ENCODE data around the gene HTT-AS. TPM values are rescaled to one million over a fixed set of nuclear protein-coding genes. Genes with fewer than 3 reads are reported as not detected.

The HTT-AS gene
- total and polyA plus RNA-seq, 2 of the 13 experiments (the other 11 are each of a cell fraction or from before 2014, with no cell fraction given) = not detected

GRCh38 chr4:3019145-3019846, 55.0 kb downstream of the HTT-AS start:
- no peak overlapping the region for H3K9ac ChIP-seq (ENCODE audit: insufficient read depth, low read depth, low read length)
- POLR2A ChIA-PET = no interaction called here
- H3K4me1 ChIP-seq (ENCODE audit: insufficient read depth, low read length) = no peaks in the 10 kb centered on the region
- WGBS (ENCODE audit: low lambda C conversion rate) = 49% methylated on average over 11 of the region's 13 CpGs
- H3K27ac ChIP-seq (ENCODE audit: extremely low read length, insufficient read depth, low read length) = no peak overlapping the region
- H3K36me3 ChIP-seq (replicated peaks in 1 of 2; ENCODE audit: control insufficient read depth in 1 of 2, insufficient read depth in 2 of 2, low read length in 2 of 2) = no peaks in the 10 kb centered on the region
- in situ Hi-C loops (cut with HindIII; ENCODE audit: extremely low pct_ligation_motif_present, low pct_unique_long_range_greater_than_20kb) (no loop called here), intact Hi-C loops (cut with micrococcal nuclease; ENCODE audit: unreplicated experiment) (no loop called here)
- peaks cover 3 to 35% of the 10 kb centered on the region in 2 experiments for H3K27me3 ChIP-seq (ENCODE audit: control insufficient read depth in 1 of 2, insufficient read depth in 2 of 2, low read length in 2 of 2)
- DNase-seq (ENCODE audit: low spot score) = no peak
- ATAC-seq = no peak
- no peak overlapping the region for H2AFZ ChIP-seq (ENCODE audit: low read length)
- TF ChIP-seq, protein P1, sequence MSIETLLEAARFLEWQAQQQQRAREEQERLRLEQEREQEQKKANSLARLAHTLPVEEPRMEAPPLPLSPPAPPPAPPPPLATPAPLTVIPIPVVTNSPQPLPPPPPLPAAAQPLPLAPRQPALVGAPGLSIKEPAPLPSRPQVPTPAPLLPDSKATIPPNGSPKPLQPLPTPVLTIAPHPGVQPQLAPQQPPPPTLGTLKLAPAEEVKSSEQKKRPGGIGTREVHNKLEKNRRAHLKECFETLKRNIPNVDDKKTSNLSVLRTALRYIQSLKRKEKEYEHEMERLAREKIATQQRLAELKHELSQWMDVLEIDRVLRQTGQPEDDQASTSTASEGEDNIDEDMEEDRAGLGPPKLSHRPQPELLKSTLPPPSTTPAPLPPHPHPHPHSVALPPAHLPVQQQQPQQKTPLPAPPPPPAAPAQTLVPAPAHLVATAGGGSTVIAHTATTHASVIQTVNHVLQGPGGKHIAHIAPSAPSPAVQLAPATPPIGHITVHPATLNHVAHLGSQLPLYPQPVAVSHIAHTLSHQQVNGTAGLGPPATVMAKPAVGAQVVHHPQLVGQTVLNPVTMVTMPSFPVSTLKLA (IDR thresholded peaks at IDR 0.05) = 0 out of 2 replicates have a peak, but pooled peaks have one; percentile 28
- no peak for TF ChIP-seq SP2 (CRISPR knock-in tag; IDR thresholded peaks at IDR 0.05)
- no peak overlapping the region for H3K4me3 ChIP-seq (replicated peaks in 1 of 3; ENCODE audit: insufficient read depth in 1 of 3, low read depth in 2 of 3, low read length in 3 of 3)
- H3K9me3 ChIP-seq (ENCODE audit: low read length) = no peaks in the 10 kb centered on the region
- no peak overlapping the region for H3K4me2 ChIP-seq (ENCODE audit: low read depth, low read length)
- FAIRE-seq = no peak
- no peaks in the 10 kb centered on the region for H4K20me1 ChIP-seq (ENCODE audit: insufficient read depth, low read length)
- CTCF ChIA-PET (ENCODE audit: low intra/inter-chr PET ratio, low total read pairs) = no interaction called here
- no peaks in the 10 kb centered on the region for H3K79me2 ChIP-seq (ENCODE audit: insufficient read depth, low read length)
- no TSS peak for BruUV-seq (replicated peaks)

DNA sequence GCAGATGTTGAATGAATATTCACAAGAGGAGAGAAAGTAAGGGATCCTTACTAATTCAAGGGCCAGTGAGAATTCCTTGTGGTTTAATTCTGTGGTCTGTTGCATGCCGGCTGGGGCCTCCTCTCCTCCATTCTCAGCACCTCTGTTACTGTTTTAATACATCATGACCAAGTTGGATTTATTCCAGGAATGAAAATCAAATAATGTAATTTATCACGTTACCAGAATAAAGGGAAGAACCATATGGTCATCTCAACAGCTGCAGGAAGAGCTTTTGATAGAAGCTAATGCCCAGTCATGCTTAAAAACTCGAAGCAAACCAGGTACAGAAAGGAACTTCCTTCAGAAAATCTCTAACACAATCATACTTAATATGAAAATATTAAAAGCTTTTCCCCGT, 56.8 kb downstream of the HTT-AS start:
- DNase-seq (ENCODE audit: low spot score) = no peak
- H3K4me1 ChIP-seq (ENCODE audit: insufficient read depth, low read length) = no peaks in the 10 kb centered on the region
- no peaks in the 10 kb centered on the region for H3K79me2 ChIP-seq (ENCODE audit: insufficient read depth, low read length)
- in situ Hi-C loops (cut with HindIII; ENCODE audit: extremely low pct_ligation_motif_present, low pct_unique_long_range_greater_than_20kb) (no loop called here), intact Hi-C loops (cut with micrococcal nuclease; ENCODE audit: unreplicated experiment) (no loop called here)
- no peaks in the 10 kb centered on the region for H3K36me3 ChIP-seq (replicated peaks in 1 of 2; ENCODE audit: control insufficient read depth in 1 of 2, insufficient read depth in 2 of 2, low read length in 2 of 2)
- H3K9me3 ChIP-seq (ENCODE audit: low read length) = no peaks in the 10 kb centered on the region
- no peak overlapping the region for H3K4me3 ChIP-seq (replicated peaks in 1 of 3; ENCODE audit: insufficient read depth in 1 of 3, low read depth in 2 of 3, low read length in 3 of 3)
- no peaks in the 10 kb centered on the region for H4K20me1 ChIP-seq (ENCODE audit: insufficient read depth, low read length)
- ChIA-PET POLR2A (no interaction called here), CTCF (ENCODE audit: low intra/inter-chr PET ratio, low total read pairs) (no interaction called here)
- no peak overlapping the region for H3K9ac ChIP-seq (ENCODE audit: insufficient read depth, low read depth, low read length)
- no peak for FAIRE-seq
- no peak for ATAC-seq
- H3K27me3 ChIP-seq (ENCODE audit: control insufficient read depth in 1 of 2, insufficient read depth in 2 of 2, low read length in 2 of 2) = peaks cover 3 to 39% of the 10 kb centered on the region in 2 experiments
- H3K4me2 ChIP-seq (ENCODE audit: low read depth, low read length) = no peak overlapping the region
- H2AFZ ChIP-seq (ENCODE audit: low read length) = no peak overlapping the region
- 23% methylated on average over 4 of the region's 4 CpGs for WGBS (ENCODE audit: low lambda C conversion rate)
- H3K27ac ChIP-seq (ENCODE audit: extremely low read length, insufficient read depth, low read length) = no peak overlapping the region
- no TSS peak for BruUV-seq (replicated peaks)
- TF ChIP-seq ZFX (CRISPR knock-in tag; IDR thresholded peaks at IDR 0.05; ENCODE audit: low read depth) = no peak
- no peak for TF ChIP-seq CREBL2 (CRISPR knock-in tag; IDR thresholded peaks at IDR 0.05; ENCODE audit: borderline replicate concordance)
- TF ChIP-seq, protein P2, sequence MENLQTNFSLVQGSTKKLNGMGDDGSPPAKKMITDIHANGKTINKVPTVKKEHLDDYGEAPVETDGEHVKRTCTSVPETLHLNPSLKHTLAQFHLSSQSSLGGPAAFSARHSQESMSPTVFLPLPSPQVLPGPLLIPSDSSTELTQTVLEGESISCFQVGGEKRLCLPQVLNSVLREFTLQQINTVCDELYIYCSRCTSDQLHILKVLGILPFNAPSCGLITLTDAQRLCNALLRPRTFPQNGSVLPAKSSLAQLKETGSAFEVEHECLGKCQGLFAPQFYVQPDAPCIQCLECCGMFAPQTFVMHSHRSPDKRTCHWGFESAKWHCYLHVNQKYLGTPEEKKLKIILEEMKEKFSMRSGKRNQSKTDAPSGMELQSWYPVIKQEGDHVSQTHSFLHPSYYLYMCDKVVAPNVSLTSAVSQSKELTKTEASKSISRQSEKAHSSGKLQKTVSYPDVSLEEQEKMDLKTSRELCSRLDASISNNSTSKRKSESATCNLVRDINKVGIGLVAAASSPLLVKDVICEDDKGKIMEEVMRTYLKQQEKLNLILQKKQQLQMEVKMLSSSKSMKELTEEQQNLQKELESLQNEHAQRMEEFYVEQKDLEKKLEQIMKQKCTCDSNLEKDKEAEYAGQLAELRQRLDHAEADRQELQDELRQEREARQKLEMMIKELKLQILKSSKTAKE (CRISPR knock-in tag; IDR thresholded peaks at IDR 0.05; ENCODE audit: borderline replicate concordance) = no peak
- no peak for TF ChIP-seq ZNF703 (CRISPR knock-in tag; IDR thresholded peaks at IDR 0.05; ENCODE audit: borderline replicate concordance)
- no peak for TF ChIP-seq ATAD3A (CRISPR knock-in tag; IDR thresholded peaks at IDR 0.05)
- TF ChIP-seq XRCC5 (optimal IDR thresholded peaks at IDR 0.05; ENCODE audit: low read length) = no peak
- TF ChIP-seq, protein P3, sequence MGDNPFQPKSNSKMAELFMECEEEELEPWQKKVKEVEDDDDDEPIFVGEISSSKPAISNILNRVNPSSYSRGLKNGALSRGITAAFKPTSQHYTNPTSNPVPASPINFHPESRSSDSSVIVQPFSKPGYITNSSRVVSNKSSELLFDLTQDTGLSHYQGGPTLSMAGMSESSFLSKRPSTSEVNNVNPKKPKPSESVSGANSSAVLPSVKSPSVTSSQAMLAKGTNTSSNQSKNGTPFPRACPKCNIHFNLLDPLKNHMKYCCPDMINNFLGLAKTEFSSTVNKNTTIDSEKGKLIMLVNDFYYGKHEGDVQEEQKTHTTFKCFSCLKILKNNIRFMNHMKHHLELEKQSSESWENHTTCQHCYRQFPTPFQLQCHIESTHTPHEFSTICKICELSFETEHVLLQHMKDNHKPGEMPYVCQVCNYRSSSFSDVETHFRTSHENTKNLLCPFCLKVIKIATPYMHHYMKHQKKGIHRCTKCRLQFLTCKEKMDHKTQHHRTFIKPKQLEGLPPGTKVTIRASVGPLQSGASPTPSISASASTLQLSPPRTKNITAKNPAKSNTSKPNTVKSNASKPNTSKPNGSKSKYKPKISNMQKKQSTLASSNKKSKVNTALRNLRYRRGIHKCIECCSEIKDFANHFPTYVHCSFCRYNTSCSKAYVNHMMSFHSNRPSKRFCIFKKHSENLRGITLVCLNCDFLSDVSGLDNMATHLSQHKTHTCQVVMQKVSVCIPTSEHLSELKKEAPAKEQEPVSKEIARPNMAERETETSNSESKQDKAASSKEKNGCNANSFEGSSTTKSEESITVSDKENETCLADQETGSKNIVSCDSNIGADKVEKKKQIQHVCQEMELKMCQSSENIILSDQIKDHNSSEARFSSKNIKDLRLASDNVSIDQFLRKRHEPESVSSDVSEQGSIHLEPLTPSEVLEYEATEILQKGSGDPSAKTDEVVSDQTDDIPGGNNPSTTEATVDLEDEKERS (CRISPR knock-in tag; IDR thresholded peaks at IDR 0.05) = no peak
